Hair follicular keratinocyte (primary cell): ENCODE measurements around the gene PCGF6. TPM values are rescaled to one million over a fixed set of nuclear protein-coding genes. Genes with fewer than 3 reads are reported as not detected.

Experiments used
- total RNA-seq: library from RNA; depleted of rRNA; stranded (reverse); fragments of >200 nt; gene quantifications from 2 replicates; pipeline ENCODE4 v1.2.3, GENCODE V29; 2015

Gene PCGF6, protein sequence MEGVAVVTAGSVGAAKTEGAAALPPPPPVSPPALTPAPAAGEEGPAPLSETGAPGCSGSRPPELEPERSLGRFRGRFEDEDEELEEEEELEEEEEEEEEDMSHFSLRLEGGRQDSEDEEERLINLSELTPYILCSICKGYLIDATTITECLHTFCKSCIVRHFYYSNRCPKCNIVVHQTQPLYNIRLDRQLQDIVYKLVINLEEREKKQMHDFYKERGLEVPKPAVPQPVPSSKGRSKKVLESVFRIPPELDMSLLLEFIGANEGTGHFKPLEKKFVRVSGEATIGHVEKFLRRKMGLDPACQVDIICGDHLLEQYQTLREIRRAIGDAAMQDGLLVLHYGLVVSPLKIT
- 9.6 and 16.6 TPM in 2 replicates for total RNA-seq

DNA sequence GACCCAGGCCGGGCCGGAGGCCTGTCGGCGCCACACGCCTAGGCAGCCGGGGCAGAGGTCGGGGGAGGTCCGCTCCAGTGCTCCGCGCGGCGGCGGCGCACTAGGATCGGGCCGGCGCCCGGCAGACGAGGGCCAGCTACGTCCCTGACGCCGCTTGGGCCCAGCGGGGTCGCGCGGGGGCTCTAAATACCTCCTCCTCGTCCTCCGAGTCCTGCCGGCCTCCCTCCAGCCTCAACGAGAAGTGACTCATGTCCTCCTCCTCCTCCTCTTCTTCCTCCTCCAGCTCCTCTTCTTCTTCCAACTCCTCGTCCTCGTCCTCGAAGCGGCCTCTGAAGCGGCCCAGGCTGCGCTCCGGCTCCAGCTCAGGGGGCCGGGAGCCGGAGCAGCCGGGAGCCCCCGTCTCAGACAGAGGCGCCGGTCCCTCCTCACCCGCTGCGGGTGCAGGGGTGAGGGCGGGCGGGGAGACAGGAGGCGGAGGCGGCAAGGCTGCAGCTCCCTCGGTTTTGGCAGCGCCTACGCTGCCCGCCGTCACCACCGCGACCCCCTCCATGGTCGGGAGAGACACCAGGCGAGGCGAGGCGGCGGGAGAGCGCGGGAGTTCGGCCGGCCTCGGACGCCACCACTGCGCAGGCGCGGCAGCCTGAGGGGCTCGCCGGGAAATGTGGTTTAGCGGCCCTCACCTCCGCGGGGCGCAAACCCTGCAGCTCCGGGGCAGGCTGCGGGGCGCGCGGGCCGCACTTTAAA lies at the start of gene PCGF6:
TSS of gene PCGF6 (minus strand) at position 624 of the 744 bp plus-strand sequence. CDS start at position 550, 74 bp downstream.

DNA sequence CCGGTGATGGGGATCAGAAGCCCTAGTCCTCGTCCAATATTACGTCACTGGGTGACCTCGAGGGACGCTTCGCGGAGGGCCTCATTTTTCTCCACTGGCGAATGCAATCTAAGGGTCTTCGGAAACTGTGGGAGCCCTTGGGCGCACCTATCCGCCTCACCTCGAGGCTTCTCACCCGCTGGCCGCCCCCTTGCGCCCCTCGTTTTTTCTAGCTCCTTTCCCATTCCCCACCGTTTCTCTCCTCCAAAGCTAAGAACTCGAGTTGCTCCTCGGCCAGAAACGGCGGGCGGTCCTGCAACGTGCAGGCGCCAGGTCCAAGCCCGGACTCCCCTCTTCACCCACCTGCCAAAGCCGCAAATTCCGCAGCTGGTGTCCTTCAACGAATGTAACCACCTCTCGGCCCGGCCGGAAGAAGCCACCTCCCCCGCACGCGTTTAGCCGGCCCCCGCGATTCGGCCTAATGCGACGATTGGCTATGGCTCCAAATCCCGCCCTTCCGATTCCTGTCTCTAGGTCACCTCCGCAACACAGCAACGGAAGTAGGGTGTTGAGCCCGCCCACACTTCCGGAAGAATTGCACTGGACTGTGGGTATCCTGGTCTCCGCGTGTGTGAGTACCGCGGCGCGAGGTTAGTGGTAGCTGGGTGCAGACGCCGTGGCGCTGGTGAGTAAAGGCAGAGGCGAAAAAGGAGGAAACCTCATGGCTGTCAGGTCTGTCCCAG lies 45.3 kb upstream of the PCGF6 start, which contains the start of the genes ATP5MK and PDCD11:
TSS of gene ATP5MK (minus strand) at position 409 of the 722 bp plus-strand sequence. CDS start 4,018 bp downstream, outside the sequence.
TSS of gene PDCD11 (plus strand) at position 560 of the 722 bp plus-strand sequence. CDS start 1,801 bp downstream, outside the sequence.

DNA sequence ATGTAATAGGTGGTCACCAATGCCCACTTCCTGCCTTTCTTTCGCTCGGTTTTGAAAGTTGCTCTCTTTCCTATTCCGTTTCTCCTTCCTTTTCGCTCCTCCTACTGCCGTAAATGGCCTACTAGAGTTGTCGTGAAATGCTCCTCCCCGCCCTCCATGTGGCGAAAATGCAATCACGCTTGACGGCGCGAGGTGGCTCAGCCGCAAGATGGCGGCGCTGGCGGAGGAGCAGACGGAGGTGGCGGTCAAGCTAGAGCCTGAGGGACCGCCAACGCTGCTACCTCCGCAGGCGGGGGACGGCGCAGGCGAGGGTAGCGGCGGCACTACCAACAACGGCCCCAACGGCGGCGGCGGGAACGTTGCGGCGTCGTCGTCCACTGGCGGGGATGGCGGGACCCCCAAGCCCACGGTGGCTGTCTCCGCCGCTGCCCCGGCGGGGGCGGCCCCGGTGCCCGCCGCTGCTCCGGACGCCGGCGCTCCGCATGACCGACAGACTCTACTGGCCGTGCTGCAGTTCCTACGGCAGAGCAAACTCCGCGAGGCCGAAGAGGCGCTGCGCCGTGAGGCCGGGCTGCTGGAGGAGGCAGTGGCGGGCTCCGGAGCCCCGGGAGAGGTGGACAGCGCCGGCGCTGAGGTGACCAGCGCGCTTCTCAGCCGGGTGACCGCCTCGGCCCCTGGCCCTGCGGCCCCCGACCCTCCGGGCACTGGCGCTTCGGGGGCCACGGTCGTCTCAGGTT lies 17.0 kb upstream of the PCGF6 start, which contains the start of gene TAF5:
TSS of gene TAF5 (plus strand) at position 195 of the 737 bp plus-strand sequence. CDS start at position 209, 14 bp downstream.

DNA sequence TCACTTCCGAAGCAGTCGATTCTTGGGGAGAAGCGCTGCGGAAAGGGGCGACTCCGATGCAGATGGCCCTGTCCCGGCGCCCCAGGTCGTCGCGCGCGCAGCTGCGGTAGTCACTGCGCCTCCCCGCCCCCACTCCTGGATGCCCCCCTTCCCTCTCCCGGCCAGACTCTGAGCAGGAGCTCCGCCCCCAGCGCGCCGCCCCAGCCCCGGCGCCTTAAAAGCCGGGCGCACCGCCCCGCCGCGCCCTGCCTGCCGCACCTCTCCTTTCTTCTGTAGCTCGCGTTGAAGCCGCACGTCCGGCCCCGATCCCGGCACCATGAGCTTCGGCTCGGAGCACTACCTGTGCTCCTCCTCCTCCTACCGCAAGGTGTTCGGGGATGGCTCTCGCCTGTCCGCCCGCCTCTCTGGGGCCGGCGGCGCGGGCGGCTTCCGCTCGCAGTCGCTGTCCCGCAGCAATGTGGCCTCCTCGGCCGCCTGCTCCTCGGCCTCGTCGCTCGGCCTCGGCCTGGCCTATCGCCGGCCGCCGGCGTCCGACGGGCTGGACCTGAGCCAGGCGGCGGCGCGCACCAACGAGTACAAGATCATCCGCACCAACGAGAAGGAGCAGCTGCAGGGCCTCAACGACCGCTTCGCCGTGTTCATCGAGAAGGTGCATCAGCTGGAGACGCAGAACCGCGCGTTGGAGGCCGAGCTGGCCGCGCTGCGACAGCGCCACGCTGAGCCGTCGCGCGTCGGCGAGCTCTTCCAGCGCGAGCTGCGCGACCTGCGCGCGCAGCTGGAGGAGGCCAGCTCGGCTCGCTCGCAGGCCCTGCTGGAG lies 73.8 kb downstream of the PCGF6 start, which contains the start of gene INA:
TSS of gene INA (plus strand) at position 243 of the 817 bp plus-strand sequence. CDS start at position 317, 74 bp downstream.

Other genes starting within 250 kb of the PCGF6 start
- gene NT5C2, start 157.9 kb downstream of the PCGF6 start, total RNA-seq = 31.3 and 33.7 TPM in 2 replicates
- gene RPEL1, start 105.3 kb downstream of the PCGF6 start, total RNA-seq = 0.04 TPM in 1 of 2 replicates, not detected in the other
- under 0.01 and 0.08 TPM in 2 replicates for gene INA, start 74.0 kb downstream of the PCGF6 start, total RNA-seq
- gene TAF5, start 16.8 kb upstream of the PCGF6 start, total RNA-seq = 3.4 and 7.9 TPM in 2 replicates
- 308 and 395 TPM in 2 replicates for gene ATP5MK, start 45.3 kb upstream of the PCGF6 start, total RNA-seq
- 32.2 and 34.5 TPM in 2 replicates for gene PDCD11, start 45.5 kb upstream of the PCGF6 start, total RNA-seq
- gene CALHM2, start 101.2 kb upstream of the PCGF6 start, total RNA-seq = 2.3 and 5.4 TPM in 2 replicates
- gene CALHM1, start 107.8 kb upstream of the PCGF6 start, total RNA-seq = not detected in 2 replicates
- not detected in 2 replicates for gene CALHM3, start 128.1 kb upstream of the PCGF6 start, total RNA-seq
- 0.15 and 0.23 TPM in 2 replicates for gene NEURL1, start 142.6 kb upstream of the PCGF6 start, total RNA-seq